Mucosa of rectum (tissue), 2 donors: Measurements from ENCODE around the gene RAB18.
"Not testable (repeated sequence)": the region's sequence is repeated elsewhere in the genome, so short reads cannot be mapped to it uniquely, and the experiment has no call there.

Experiments used
- H3K27ac ChIP-seq, 2 donors: one replicate each; pipeline ENCODE4 v1.7.0; 2013; ENCODE audit warnings: inconsistent platforms in 2 of 2, low read depth in 2 of 2, low read length in 2 of 2
- H3K27me3 ChIP-seq, 2 donors: one replicate each; pipeline ENCODE4 v1.7.0; 2013; ENCODE audit warnings: low read length in 2 of 2; ENCODE audit not compliant: control insufficient read depth in 2 of 2, insufficient read depth in 2 of 2
- H3K36me3 ChIP-seq, 2 donors: one replicate each; pipeline ENCODE4 v1.7.0; 2013; ENCODE audit warnings: low read length in 2 of 2; ENCODE audit not compliant: control insufficient read depth in 2 of 2, insufficient read depth in 2 of 2
- H3K4me1 ChIP-seq, 2 donors: one replicate each; pipeline ENCODE4 v1.7.0; 2013; ENCODE audit warnings: low read length in 2 of 2, mild to moderate bottlenecking in 1 of 2; ENCODE audit not compliant: control insufficient read depth in 2 of 2, insufficient read depth in 2 of 2
- H3K4me3 ChIP-seq, 2 donors: one replicate each; pipeline ENCODE4 v1.7.0; 2013; ENCODE audit warnings: low read length in 2 of 2
- H3K9ac ChIP-seq, 2 donors: one replicate each; pipeline ENCODE4 v1.7.0; 2013; ENCODE audit warnings: low read length in 2 of 2, low read depth in 1 of 2, mild to moderate bottlenecking in 1 of 2
- H3K9me3 ChIP-seq, 2 donors: one replicate each; pipeline ENCODE4 v1.7.0; 2013; ENCODE audit warnings: low read length in 2 of 2; ENCODE audit not compliant: control insufficient read depth in 2 of 2
- donor health status: healthy.
- donor health status: Normal muscosa, but diverticular disease.

RAB18 gene

GRCh38 chr10:27503498-27504006, 552 bp upstream of the RAB18 start:
- H3K36me3 ChIP-seq, result no peaks in the 10 kb centered on the region
- peaks cover 11 to 19% of the 10 kb centered on the region in 2 donors for H3K4me1 ChIP-seq
- H3K4me3 ChIP-seq, result peak overlapping the region; percentile 94 to 99
- H3K27ac ChIP-seq, result peak overlapping the region; percentile 92
- no peaks in the 10 kb centered on the region for H3K9me3 ChIP-seq
- H3K27me3 ChIP-seq, result no peaks in the 10 kb centered on the region
- H3K9ac ChIP-seq, result peak overlapping the region; percentile 34 to 93

- H3K36me3 ChIP-seq, result no peaks in the 10 kb centered on the region
- H3K9me3 ChIP-seq, result no peaks in the 10 kb centered on the region
- H3K27me3 ChIP-seq, result no peaks in the 10 kb centered on the region
- H3K27ac ChIP-seq, result peak overlapping the region; percentile 92
- peak overlapping the region; percentile 94 to 99 for H3K4me3 ChIP-seq
- peaks cover 11 to 19% of the 10 kb centered on the region in 2 donors for H3K4me1 ChIP-seq
- peak overlapping the region; percentile 89 to 93 for H3K9ac ChIP-seq
These were observed 830 bp downstream of the RAB18 start for GRCh38 chr10:27504808-27505460.

GRCh38 chr10:27505537-27505936, 1.4 kb downstream of the RAB18 start:
- H3K4me1 ChIP-seq, result peaks cover 11 to 19% of the 10 kb centered on the region in 2 donors
- not testable (repeated sequence) for H3K9me3 ChIP-seq, H3K36me3 ChIP-seq, H3K27ac ChIP-seq, H3K9ac ChIP-seq, H3K27me3 ChIP-seq
- peak overlapping the region in 1 of 2 donors; percentile 46 for H3K4me3 ChIP-seq

- H3K9ac ChIP-seq, result no peak overlapping the region
- H3K4me1 ChIP-seq, result peaks cover 11 to 19% of the 10 kb centered on the region in 2 donors
- H3K27me3 ChIP-seq, result no peaks in the 10 kb centered on the region
- no peak overlapping the region for H3K4me3 ChIP-seq
- H3K36me3 ChIP-seq, result peaks cover 3 to 5% of the 10 kb centered on the region in 2 donors
- no peak overlapping the region for H3K27ac ChIP-seq
- H3K9me3 ChIP-seq, result no peaks in the 10 kb centered on the region
These were observed 2.2 kb downstream of the RAB18 start for GRCh38 chr10:27506280-27506679.

- Histone ChIP-seq H3K4me3 (no peak overlapping the region), H3K36me3 (peaks cover 9 to 17% of the 10 kb centered on the region in 2 donors), H3K27ac (no peak overlapping the region), H3K9ac (no peak overlapping the region), H3K9me3 (no peaks in the 10 kb centered on the region), H3K27me3 (no peaks in the 10 kb centered on the region), H3K4me1 (no peaks in the 10 kb centered on the region)
These were observed 8.4 kb downstream of the RAB18 start for GRCh38 chr10:27512548-27512947.

GRCh38 chr10:27513451-27514191, 9.5 kb downstream of the RAB18 start:
- peaks cover 9 to 17% of the 10 kb centered on the region in 2 donors for H3K36me3 ChIP-seq
- H3K4me1 ChIP-seq, result no peaks in the 10 kb centered on the region
- H3K4me3 ChIP-seq, result no peak overlapping the region
- no peaks in the 10 kb centered on the region for H3K9me3 ChIP-seq
- H3K9ac ChIP-seq, result no peak overlapping the region
- H3K27ac ChIP-seq, result no peak overlapping the region
- no peaks in the 10 kb centered on the region for H3K27me3 ChIP-seq

- Histone ChIP-seq H3K36me3 (peaks cover 9 to 17% of the 10 kb centered on the region in 2 donors), H3K9me3 (no peaks in the 10 kb centered on the region), H3K4me1 (no peaks in the 10 kb centered on the region), H3K9ac (no peak overlapping the region), H3K27ac (no peak overlapping the region), H3K4me3 (no peak overlapping the region), H3K27me3 (no peaks in the 10 kb centered on the region)
These were observed 10.1 kb downstream of the RAB18 start for GRCh38 chr10:27514243-27514642.

- no peaks in the 10 kb centered on the region for H3K4me1 ChIP-seq
- H3K27ac ChIP-seq, result no peak overlapping the region
- H3K36me3 ChIP-seq, result peaks cover 0 to 12% of the 10 kb centered on the region in 2 donors
- no peak overlapping the region for H3K9ac ChIP-seq
- H3K27me3 ChIP-seq, result no peaks in the 10 kb centered on the region
- no peak overlapping the region for H3K4me3 ChIP-seq
- H3K9me3 ChIP-seq, result no peaks in the 10 kb centered on the region
These were observed 14.2 kb downstream of the RAB18 start for GRCh38 chr10:27518261-27518660.

- no peaks in the 10 kb centered on the region for H3K9me3 ChIP-seq
- no peak overlapping the region for H3K4me3 ChIP-seq
- H3K27ac ChIP-seq, result no peak overlapping the region
- H3K4me1 ChIP-seq, result peaks cover 0 to 3% of the 10 kb centered on the region in 2 donors
- no peaks in the 10 kb centered on the region for H3K27me3 ChIP-seq
- no peaks in the 10 kb centered on the region for H3K36me3 ChIP-seq
- no peak overlapping the region for H3K9ac ChIP-seq
These were observed 21.7 kb downstream of the RAB18 start for GRCh38 chr10:27525819-27526218.

GRCh38 chr10:27526242-27526641, 22.1 kb downstream of the RAB18 start:
- Histone ChIP-seq H3K27me3 (no peaks in the 10 kb centered on the region), H3K9ac (no peak overlapping the region), H3K27ac (no peak overlapping the region), H3K4me3 (no peak overlapping the region), H3K4me1 (peaks cover 0 to 3% of the 10 kb centered on the region in 2 donors), H3K9me3 (no peaks in the 10 kb centered on the region), H3K36me3 (no peaks in the 10 kb centered on the region)
